NT2/D1 (cell line): ENCODE results near the gene SLC2A4RG.

Experiments used
- DNase-seq: peaks from one replicate; pipeline ENCODE4 v3.0.0-alpha.2; 2011; ENCODE audit warnings: low read depth, low spot score
- H3K27me3 ChIP-seq: 2 replicates; pipeline ENCODE4 v1.6.0; 2011; ENCODE audit warnings: mild to moderate bottlenecking; ENCODE audit not compliant: insufficient read length, insufficient read depth
- H3K36me3 ChIP-seq: 2 replicates; pipeline ENCODE4 v1.6.1; 2011; ENCODE audit warnings: mild to moderate bottlenecking, low read length, mixed read lengths; ENCODE audit not compliant: insufficient read depth, insufficient read length
- H3K4me1 ChIP-seq: 2 replicates; pipeline ENCODE4 v1.5.1; 2011; ENCODE audit not compliant: insufficient read depth, insufficient read length
- H3K4me3 ChIP-seq: 2 replicates; pipeline ENCODE4 v1.5.1; 2011; ENCODE audit warnings: low read depth; ENCODE audit not compliant: insufficient read length
- H3K9ac ChIP-seq: 2 replicates; pipeline ENCODE4 v1.6.0; 2011; ENCODE audit warnings: low read depth; ENCODE audit not compliant: insufficient read length
- H3K9me3 ChIP-seq: 2 replicates; pipeline ENCODE4 v1.5.1; 2011; ENCODE audit warnings: mild to moderate bottlenecking, low read length; ENCODE audit not compliant: insufficient read depth
- SUZ12 ChIP-seq: IDR thresholded peaks from 2 replicates; pipeline ENCODE4 v1.6.1; 2011; ENCODE audit not compliant: insufficient read length, insufficient read depth; ENCODE audit errors: extremely low read depth
- YY1 ChIP-seq: IDR thresholded peaks from 2 replicates; pipeline ENCODE4 v1.6.1; 2011; ENCODE audit not compliant: insufficient read length, insufficient read depth
- ZNF274 ChIP-seq: IDR thresholded peaks from 2 replicates; pipeline ENCODE4 v1.6.1; 2011; ENCODE audit warnings: mild to moderate bottlenecking, low read depth, low read length

The SLC2A4RG gene

GRCh38 chr20:63739130-63740069, at the start of gene SLC2A4RG:
TSS of gene SLC2A4RG (plus strand) at chr20:63739776. CDS start at chr20:63739913, 137 bp downstream.
- Histone ChIP-seq H3K36me3 (peaks cover 70% of the 10 kb centered on the region), H3K4me1 (peaks cover 31% of the 10 kb centered on the region), H3K9ac (peak within 1 kb of the TSS; percentile 97), H3K4me3 (peak within 1 kb of the TSS; percentile 75), H3K27me3 (no peaks in the 10 kb centered on the region), H3K9me3 (no peaks in the 10 kb centered on the region)
- TF ChIP-seq SUZ12 (no peak), ZNF274 (no peak), YY1 (no peak)
- no peak for DNase-seq

GRCh38 chr20:63690003-63690897, 49.3 kb upstream of the SLC2A4RG start:
- Histone ChIP-seq H3K9ac (no peak overlapping the region), H3K4me3 (no peak overlapping the region), H3K36me3 (peaks cover 55% of the 10 kb centered on the region), H3K27me3 (no peaks in the 10 kb centered on the region), H3K9me3 (peaks cover 13% of the 10 kb centered on the region; the same call in 1 of the 2 replicates), H3K4me1 (peaks cover 29% of the 10 kb centered on the region)
- no peak for DNase-seq
- TF ChIP-seq ZNF274: no peak
- TF ChIP-seq YY1: no peak
- TF ChIP-seq SUZ12: no peak

GRCh38 chr20:63690898-63691710, 48.5 kb upstream of the SLC2A4RG start:
- no peak for DNase-seq
- peaks cover 55% of the 10 kb centered on the region for H3K36me3 ChIP-seq
- H3K4me1 ChIP-seq: peaks cover 22% of the 10 kb centered on the region
- no peak overlapping the region for H3K9ac ChIP-seq
- peaks cover 13% of the 10 kb centered on the region; the same call in 1 of the 2 replicates for H3K9me3 ChIP-seq
- H3K27me3 ChIP-seq: no peaks in the 10 kb centered on the region
- TF ChIP-seq YY1 (no peak), ZNF274 (no peak), SUZ12 (no peak)
- no peak overlapping the region for H3K4me3 ChIP-seq

- DNase-seq: no peak
- Histone ChIP-seq H3K36me3 (peaks cover 60% of the 10 kb centered on the region), H3K4me1 (peaks cover 17% of the 10 kb centered on the region), H3K4me3 (no peak overlapping the region), H3K9ac (no peak overlapping the region), H3K27me3 (no peaks in the 10 kb centered on the region), H3K9me3 (peaks cover 13% of the 10 kb centered on the region; the same call in 1 of the 2 replicates)
- TF ChIP-seq ZNF274 (no peak), YY1 (no peak), SUZ12 (no peak)
These were observed 47.7 kb upstream of the SLC2A4RG start for GRCh38 chr20:63691711-63692435.

GRCh38 chr20:63692436-63693082, 47.0 kb upstream of the SLC2A4RG start:
- Histone ChIP-seq H3K27me3 (no peaks in the 10 kb centered on the region), H3K4me3 (no peak overlapping the region), H3K9me3 (peaks cover 13% of the 10 kb centered on the region; the same call in 1 of the 2 replicates), H3K36me3 (peaks cover 61% of the 10 kb centered on the region), H3K9ac (no peak overlapping the region), H3K4me1 (peaks cover 14% of the 10 kb centered on the region)
- TF ChIP-seq ZNF274: no peak
- TF ChIP-seq SUZ12: no peak
- no peak for TF ChIP-seq YY1
- no peak for DNase-seq
